Measurements from ENCODE around the gene CLCN3. TPM values are rescaled to one million over a fixed set of nuclear protein-coding genes. Genes with fewer than 3 reads are reported as not detected.
"Not testable (repeated sequence)": the region's sequence is repeated elsewhere in the genome, so short reads cannot be mapped to it uniquely, and the experiment has no call there.

The CLCN3 gene
- total RNA-seq, 4 donors from 2014 or later = 46.8 to 91.1 (median 69.3) TPM

GRCh38 chr4:169723207-169723965 is 103.0 kb downstream of the CLCN3 start:
- Histone ChIP-seq H3K27me3 (no peaks in the 10 kb centered on the region), H3K9me3 (no peaks in the 10 kb centered on the region), H3K4me1 (no peaks in the 10 kb centered on the region), H3K27ac (no peak overlapping the region), H3K4me3 (no peak overlapping the region), H3K36me3 (peaks cover 0 to 12% (median 3%) of the 10 kb centered on the region in 4 donors)
- DNase-seq = no peak
- TF ChIP-seq POLR2AphosphoS5 (IDR thresholded peaks at IDR 0.05) (no peak), CTCF (IDR thresholded peaks at IDR 0.05) (peak in 2 of 5 experiments; percentile 7 to 14)
- WGBS, 2 donors (ENCODE audit: low coverage in 1 of 2) = 86% methylated on average over 9 of the region's 9 CpGs
- in situ Hi-C loops (cut with MboI; ENCODE audit: low pct_ligation_motif_present in 1 of 4, low pct_unique_long_range_greater_than_20kb in 1 of 4, low sequenced_read_pairs in 3 of 4) = no loop called here
- intact Hi-C loops (cut with DNase I; ENCODE audit: low total_unique reads) = no loop called here

- DNase-seq = no peak
- intact Hi-C loops (cut with DNase I; ENCODE audit: low total_unique reads) (no loop called here), in situ Hi-C loops (cut with MboI; ENCODE audit: low pct_ligation_motif_present in 1 of 4, low pct_unique_long_range_greater_than_20kb in 1 of 4, low sequenced_read_pairs in 3 of 4) (no loop called here)
- Histone ChIP-seq H3K4me3 (no peak overlapping the region), H3K4me1 (no peaks in the 10 kb centered on the region), H3K36me3 (peaks cover 0 to 10% (median 3%) of the 10 kb centered on the region in 4 donors), H3K27me3 (no peaks in the 10 kb centered on the region), H3K27ac (no peak overlapping the region), H3K9me3 (no peaks in the 10 kb centered on the region)
- no peak for TF ChIP-seq POLR2A (IDR thresholded peaks at IDR 0.05)
- TF ChIP-seq EP300 (IDR thresholded peaks at IDR 0.05; ENCODE audit: low read depth) = no peak
- TF ChIP-seq POLR2AphosphoS5 (IDR thresholded peaks at IDR 0.05) = no peak
- 64 to 88% methylated on average over 1 to 2 of the region's 2 CpGs for WGBS, 2 donors (ENCODE audit: low coverage in 1 of 2)
These were observed 103.9 kb downstream of the CLCN3 start for GRCh38 chr4:169724260-169724659.

GRCh38 chr4:169727616-169728015 is 107.2 kb downstream of the CLCN3 start:
- H3K9me3 ChIP-seq = no peaks in the 10 kb centered on the region
- DNase-seq = no peak
- H3K4me1 ChIP-seq = no peaks in the 10 kb centered on the region
- TF ChIP-seq POLR2A (IDR thresholded peaks at IDR 0.05) (no peak), EP300 (IDR thresholded peaks at IDR 0.05; ENCODE audit: low read depth) (no peak), POLR2AphosphoS5 (IDR thresholded peaks at IDR 0.05) (no peak), CTCF (IDR thresholded peaks at IDR 0.05) (no peak)
- in situ Hi-C loops (cut with MboI; ENCODE audit: low pct_ligation_motif_present in 1 of 4, low pct_unique_long_range_greater_than_20kb in 1 of 4, low sequenced_read_pairs in 3 of 4) = no loop called here
- H3K27me3 ChIP-seq = no peaks in the 10 kb centered on the region
- no peak overlapping the region for H3K27ac ChIP-seq
- no peaks in the 10 kb centered on the region for H3K36me3 ChIP-seq
- intact Hi-C loops (cut with DNase I; ENCODE audit: low total_unique reads) = no loop called here
- H3K4me3 ChIP-seq = no peak overlapping the region

GRCh38 chr4:169730564-169730963 is 110.2 kb downstream of the CLCN3 start:
- no peak for TF ChIP-seq CTCF (IDR thresholded peaks at IDR 0.05)
- no peak for TF ChIP-seq POLR2AphosphoS5 (IDR thresholded peaks at IDR 0.05)
- no peak for TF ChIP-seq POLR2A (IDR thresholded peaks at IDR 0.05)
- TF ChIP-seq EP300 (IDR thresholded peaks at IDR 0.05; ENCODE audit: low read depth) = no peak
- Histone ChIP-seq H3K4me1 (no peaks in the 10 kb centered on the region), H3K36me3 (no peaks in the 10 kb centered on the region), H3K27ac (no peak overlapping the region), H3K4me3 (no peak overlapping the region), H3K27me3 (no peaks in the 10 kb centered on the region), H3K9me3 (no peaks in the 10 kb centered on the region)
- in situ Hi-C loops (cut with MboI; ENCODE audit: low pct_ligation_motif_present in 1 of 4, low pct_unique_long_range_greater_than_20kb in 1 of 4, low sequenced_read_pairs in 3 of 4) = no loop called here
- intact Hi-C loops (cut with DNase I; ENCODE audit: low total_unique reads) = no loop called here
- WGBS, 2 donors (ENCODE audit: low coverage in 1 of 2) = 96 to 100% methylated on average over 1 to 5 of the region's 5 CpGs
- no peak for DNase-seq

GRCh38 chr4:169738604-169739003 is 118.2 kb downstream of the CLCN3 start:
- H3K4me3 ChIP-seq; H3K27ac ChIP-seq; DNase-seq; H3K27me3 ChIP-seq; intact Hi-C loops (cut with DNase I; ENCODE audit: low total_unique reads); in situ Hi-C loops (cut with MboI; ENCODE audit: low pct_ligation_motif_present in 1 of 4, low pct_unique_long_range_greater_than_20kb in 1 of 4, low sequenced_read_pairs in 3 of 4); H3K4me1 ChIP-seq; H3K9me3 ChIP-seq: not testable (repeated sequence)
- peaks cover 0 to 19% (median 0%) of the 10 kb centered on the region in 4 donors for H3K36me3 ChIP-seq

Data from transverse colon (tissue), 4 donors.